Activated CD4-positive, alpha-beta T cell treated with anti-CD3 and anti-CD28 coated beads, Interleukin-2, amount 50 U/mL, for 4 hours (primary cell): ENCODE measurements around the gene SHFL.
A peak's percentile ranks its signal among the peaks of the same experiment; 100 is the strongest.

Experiments
- DNase-seq, 2 experiments: peaks; one replicate each; pipeline ENCODE4 v3.0.0-alpha.2; 2020

Gene SHFL

GRCh38 chr19:10110076-10110971 is 24.2 kb downstream of the SHFL start:
- DNase-seq = no peak

- DNase-seq = no peak
Measured at GRCh38 chr19:10110972-10111317, 24.8 kb downstream of the SHFL start.

DNA sequence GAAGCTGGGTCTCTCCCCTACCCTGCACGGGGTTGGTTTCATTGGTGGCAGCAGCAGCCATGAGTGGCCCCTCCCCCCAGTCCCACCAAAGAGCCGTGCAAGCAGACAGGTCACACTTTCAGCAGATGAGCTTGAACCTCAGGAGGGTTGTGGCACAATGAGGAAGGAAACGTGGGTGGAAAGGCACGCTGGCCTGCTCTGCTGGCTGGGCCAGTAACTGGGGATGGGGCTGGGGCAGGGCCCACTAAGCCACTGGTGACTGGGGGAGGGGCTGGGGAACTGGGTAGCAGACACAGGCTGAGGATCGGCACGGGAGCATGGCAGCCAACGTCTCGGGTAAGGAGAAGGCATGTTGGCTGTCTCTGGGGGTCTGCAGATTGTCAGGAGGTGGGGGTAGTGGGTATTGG is 25.3 kb downstream of the SHFL start, which contains the start of gene P2RY11:
Gene P2RY11 (plus strand): TSS at position 289 of the 407 bp plus-strand sequence. CDS start 29 bp downstream, at position 318.
- DNase-seq = no peak

DNA sequence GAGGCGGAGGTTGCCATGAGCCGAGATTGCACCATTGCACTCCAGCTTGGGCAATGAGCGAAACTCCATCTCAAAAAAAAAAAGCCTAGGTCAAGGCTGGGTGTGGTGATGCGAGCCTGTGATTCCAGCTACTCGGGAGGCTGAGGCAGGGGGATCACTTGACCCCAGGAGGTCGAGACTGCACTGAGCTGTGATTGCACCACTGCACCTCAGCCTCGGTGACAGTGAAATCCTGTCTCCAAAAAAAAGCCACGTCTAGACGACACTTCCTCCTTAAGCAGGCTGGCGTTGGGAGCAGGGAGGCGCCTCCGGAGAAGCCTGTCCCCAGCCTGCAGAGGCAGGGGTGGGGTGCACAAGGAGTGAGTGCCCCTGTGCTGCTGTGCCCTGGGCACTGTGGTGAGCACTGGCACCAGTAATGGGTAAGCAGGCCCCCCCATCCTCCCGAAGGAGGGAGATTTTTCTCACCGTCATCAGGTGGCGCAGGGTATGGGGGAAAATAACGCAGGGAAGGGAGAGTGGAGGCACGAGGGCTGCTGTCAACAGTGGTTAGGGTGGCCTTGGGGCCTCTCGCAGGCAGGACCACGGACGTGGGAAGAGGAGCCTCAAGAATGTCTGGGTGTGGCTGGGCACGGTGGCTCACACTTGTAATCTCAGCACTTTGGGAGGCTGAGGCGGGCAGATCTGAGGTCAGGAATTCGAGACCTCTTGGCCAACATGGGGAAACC is 26.1 kb downstream of the SHFL start:
- no peak for DNase-seq

- peak; percentile 64 to 69 for DNase-seq
Measured at GRCh38 chr19:10112895-10113591, 26.9 kb downstream of the SHFL start.

- DNase-seq = no peak
Measured at GRCh38 chr19:10113592-10113963, 27.5 kb downstream of the SHFL start.

GRCh38 chr19:10113964-10114650 is 28.0 kb downstream of the SHFL start:
- no peak for DNase-seq

DNA sequence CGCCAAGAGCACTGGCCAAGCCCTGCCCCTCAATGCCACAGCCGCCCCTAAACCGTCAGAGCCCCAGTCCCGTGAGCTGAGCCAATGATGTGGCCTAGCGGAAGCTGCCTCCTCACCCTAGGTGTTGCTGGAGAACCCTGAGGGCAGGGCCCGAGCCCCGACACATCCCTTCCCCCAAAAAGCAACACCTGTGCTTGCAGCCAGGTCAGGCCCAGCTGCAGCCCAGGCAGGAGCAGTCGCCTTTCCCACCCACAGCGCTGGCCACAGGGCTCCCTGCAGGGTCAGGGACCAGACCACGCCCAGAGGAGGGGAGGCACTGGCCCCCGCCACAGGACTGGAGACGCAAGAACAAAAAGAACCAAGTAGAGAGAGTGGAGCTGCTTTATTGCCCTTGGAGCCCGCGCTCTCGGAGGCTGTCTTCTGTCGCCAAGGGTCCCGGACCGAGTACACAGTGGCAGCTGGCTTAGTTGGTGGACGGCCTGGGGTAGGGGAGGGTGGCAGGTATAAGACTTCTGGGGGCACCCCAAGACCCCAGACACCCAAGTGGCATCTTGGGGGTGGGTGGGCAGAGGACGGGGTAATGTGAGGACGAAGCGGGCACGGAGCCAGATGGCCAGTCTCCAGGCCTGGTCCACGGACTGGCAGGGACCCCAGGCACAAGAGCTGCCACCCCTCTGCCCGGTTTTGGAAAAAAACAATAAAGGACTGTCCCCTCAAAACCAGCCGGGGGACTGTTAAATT is 28.7 kb downstream of the SHFL start:
- no peak for DNase-seq

DNA sequence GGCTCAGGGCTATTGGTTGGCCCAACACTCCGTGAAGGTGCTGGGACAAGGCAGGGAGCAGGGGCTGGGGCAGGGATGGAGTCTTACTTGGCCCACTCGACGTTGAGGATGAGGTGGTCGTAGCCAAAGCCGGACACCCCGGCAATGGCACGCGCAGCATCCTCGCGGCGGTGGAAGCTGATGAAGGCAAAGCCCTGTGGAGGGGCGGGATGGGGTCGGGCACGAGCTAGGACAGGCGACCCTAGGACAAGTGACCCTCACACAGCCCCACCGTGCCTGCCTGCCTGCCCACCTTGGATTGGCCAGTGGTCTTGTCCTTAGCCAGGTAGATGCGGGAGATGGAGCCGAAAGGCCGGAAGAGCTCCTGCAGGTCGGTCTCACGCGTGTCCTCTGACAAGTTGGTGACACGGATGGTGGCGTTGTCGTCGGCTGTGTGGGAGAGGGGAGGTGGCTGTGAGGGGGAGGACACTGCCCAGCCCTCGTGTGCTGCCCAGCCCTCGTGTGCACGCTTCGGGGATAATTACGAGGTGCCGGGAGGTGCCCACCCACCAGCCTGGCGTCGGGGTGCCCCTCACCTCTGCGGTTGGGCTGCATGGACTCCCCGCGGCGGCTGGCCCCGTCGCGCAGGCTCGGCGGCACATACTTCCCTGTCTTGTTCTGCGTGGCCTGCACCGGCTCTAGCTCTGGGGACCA is 29.4 kb downstream of the SHFL start:
- no peak for DNase-seq

- DNase-seq = no peak
Measured at GRCh38 chr19:10116085-10116865, 30.2 kb downstream of the SHFL start.

DNA sequence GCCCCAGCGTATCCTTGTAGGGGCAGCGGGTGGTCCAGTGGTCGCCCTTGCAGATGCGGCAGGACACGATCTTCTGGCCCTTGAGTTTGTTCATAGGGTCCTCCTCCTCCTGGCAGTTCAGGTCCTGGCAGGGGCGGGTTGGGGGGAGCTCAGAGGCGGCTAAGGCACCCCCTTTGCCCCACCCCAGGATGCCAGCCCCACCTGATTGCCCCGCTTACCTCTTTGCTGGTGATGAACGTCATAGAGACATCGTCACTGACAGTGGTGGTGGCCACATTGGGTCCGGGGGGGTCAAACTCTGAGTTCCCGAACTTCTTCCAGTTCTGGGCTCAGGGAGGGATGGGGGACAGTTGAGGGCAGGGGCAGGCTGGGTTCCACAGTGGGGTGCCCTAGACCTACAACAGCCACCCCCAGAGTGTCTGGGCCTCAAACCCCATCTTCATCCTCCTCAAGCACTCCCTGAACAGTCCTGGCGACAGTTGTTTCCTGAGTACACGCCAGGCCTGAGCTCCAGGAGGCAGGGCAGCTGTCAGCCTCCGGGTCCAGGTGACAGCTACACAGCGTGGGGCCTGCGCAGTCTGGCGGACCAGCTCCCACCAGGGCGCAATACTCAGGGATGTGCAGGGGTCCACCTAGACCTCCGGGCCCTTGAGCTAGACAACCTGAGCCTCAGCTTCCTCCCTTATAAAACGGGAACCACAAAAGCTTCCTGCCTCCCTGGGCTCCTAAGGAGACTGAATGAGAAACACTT is 30.9 kb downstream of the SHFL start:
- DNase-seq = no peak

DNA sequence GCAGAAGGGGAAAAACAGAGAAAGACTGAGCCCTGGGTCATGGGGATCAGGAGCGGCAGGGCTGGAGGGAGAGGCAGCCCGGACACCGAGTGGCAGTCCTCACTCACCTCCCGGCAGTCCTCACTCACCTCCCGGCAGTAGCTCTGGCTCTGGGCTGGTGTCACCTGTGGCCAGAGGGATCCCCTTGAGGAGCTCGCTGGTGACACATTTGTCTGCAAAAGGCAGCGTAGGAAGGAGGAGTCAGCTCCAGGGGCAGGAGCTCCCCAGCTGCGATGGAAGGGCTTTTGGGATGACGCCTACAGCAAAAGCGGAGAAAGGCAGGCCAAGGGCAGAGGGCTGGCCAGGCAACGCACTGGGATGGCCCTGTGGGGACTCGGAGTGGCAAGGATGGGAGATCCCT is 32.8 kb downstream of the SHFL start:
- no peak for DNase-seq

DNA sequence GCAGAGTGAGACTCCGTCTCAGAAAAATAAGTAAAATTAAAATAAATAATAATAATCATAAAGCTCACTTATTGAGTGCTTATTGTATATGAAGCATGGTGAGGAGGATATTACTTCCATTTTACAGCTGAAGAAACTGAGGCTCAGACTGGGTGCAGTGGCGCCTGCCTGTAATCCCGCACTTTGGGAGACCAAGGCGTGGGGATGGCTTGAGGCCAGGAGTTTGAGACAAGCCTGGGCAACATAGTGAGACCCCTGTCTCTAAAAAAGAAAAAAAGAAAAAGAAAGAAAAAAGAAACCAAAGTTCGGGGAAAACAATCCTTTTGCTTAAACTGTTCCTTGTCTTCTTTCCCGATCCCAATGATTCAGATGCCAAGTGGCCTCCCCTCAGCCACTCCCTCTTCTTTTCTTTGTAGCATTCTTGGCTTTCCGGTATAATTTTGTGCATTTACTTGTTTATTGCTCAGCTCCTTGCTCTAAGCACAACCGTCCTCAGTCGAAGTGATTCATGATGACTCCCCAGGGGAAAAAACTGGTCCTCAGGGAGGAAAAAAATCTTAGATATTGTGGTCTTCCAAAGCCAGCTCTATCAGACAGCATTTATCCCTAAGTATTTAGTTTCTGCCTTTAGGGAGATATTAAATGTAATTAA is 34.5 kb downstream of the SHFL start:
- no peak for DNase-seq

DNA sequence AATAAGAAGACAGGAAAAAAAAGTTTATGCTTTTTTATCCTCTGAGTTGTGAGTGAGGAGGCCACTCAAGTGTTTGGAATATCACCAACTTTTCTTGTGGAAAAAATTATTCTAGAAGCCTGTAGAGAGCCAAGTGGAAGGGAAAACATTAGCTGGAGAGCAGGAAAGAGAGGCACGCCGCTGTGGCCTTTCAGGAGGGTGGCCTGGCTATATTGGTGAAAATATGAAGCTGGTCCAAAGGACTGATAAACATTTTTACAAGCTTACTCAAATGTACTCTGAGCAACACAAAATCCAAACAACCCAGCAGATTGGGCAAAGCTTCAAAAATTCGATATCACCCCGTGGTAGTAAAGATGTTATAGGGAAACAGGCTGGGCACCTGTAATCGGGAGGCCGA is 35.9 kb downstream of the SHFL start:
- no peak for DNase-seq

DNA sequence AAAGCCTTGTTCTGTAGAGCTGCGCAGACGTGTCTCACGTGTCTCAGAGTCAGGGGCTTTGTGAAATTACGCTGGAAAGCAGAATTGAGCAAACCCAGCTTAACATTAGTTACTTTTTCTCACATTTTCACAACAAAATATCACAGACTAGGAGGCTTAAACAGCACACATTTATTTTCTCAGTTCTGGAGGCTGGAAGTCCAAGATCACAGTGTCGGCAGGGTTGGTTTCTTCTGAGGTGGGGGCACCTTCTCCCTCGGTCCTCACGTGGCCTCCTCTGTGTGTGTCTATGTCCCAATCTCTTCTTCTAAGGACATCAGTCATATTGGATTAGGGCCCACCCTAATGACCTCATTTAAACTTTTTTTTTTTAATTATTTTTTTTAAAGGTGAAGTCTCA is 38.3 kb downstream of the SHFL start:
- DNase-seq = no peak

DNA sequence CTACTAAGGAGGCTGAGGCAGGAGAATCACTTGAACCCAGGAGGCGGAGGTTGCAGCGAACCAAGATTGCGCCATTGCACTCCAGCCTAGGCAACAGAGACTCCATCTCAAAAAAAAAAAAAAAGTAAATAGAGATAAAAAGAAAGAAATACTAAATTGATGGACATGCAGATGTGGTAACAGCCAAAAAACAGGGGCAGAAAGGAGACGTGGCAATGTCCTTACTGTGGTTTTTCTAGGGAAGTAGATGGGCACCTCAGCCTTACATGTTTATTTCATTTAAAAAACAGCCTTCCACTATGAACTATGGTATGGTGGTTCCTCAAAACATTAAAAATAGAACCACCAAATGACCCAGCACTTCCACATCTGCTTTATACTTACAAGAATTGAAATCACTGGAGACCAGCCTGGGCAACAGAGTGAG is 40.1 kb downstream of the SHFL start:
- DNase-seq = no peak

DNA sequence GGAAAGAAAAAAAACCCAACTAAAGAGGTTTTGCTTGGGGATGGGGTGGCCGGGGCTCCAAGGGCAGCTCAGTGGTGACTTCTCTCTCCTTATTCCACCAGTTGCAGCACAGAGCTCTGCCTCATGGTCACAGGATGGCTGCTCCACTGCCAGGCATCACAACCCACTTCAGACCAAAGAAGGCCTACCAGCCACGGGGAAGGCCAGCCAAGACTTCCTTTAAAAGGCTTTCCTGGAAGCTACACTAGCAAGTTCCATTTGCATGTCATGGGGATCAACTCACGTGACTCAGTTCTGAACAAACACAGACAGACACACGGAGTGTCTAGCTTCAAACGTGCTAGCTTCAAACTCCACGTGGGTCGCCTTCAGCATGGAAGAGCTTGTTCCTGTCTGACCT is 46.8 kb downstream of the SHFL start:
- DNase-seq = no peak

DNA sequence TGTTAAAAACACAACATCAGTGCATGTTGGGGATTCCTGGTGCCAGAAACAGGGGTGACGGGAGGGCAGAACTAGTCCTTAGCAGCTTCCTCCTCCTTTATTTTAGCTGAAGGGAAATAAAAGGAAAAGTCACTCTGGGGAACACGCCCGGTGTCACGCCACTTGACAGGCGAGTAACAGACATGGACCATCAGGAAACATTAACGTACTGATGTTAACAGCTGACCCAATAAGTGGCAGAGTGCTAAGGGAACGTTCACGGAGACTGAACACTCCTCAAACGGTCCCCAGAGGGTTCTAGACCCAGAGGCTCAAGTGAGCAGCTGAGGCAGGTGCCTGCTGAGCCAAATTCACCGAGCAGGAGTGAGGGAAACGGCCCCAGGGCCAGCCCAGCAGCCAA is 47.5 kb downstream of the SHFL start:
- DNase-seq = no peak

DNA sequence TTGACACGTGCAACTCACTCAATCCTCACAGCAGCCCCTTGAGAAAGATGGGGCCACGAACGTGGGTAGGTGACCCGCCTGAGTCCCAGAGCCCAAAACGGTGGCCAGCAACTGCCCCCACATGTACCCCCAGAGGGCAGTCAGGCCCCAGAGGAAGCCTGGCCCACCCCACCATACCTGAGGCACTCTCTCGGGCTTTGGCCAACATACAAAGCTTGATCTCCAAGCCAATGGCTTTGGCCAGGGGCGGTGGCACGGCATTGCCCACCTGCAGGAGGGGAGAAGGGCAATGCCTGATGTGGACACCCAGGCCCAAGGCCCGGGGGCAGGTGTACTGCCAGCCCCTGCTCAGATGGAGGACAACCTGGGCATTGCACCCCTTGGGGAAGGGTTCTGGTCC is 47.9 kb downstream of the SHFL start:
- DNase-seq = no peak
